Measurements from ENCODE around the gene B3GNT4. TPM values are rescaled to one million over a fixed set of nuclear protein-coding genes. Genes with fewer than 3 reads are reported as not detected.

Gene B3GNT4
- total RNA-seq, 4 donors from 2014 or later: not detected

DNA sequence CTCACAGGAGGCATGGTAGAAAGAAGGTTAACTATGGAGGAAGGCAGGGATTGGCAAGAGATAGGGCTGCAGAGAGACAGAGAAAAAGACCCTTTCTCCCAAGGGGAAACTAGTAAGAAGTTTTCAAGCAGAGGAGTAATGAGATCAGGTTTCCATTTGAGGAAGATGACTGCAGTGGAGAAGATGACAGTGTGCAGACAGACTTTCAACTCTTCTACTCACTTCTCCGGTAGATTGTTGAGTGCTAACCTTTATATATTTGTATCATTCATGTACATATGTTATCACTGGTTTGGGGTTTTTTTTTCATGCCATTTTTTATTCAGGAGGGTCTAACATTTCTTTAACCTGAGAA is 5.9 kb upstream of the B3GNT4 start:
- H3K4me1 ChIP-seq: peaks cover 0 to under 1% (median under 1%) of the 10 kb centered on the region in 4 donors
- 48% methylated on average over 1 of the region's 1 CpG for WGBS
- H3K27ac ChIP-seq (replicated peaks in 1 of 4): no peak overlapping the region
- H3K4me3 ChIP-seq: no peak overlapping the region
- H3K9me3 ChIP-seq: peaks cover 0 to 3% (median 0%) of the 10 kb centered on the region in 4 donors
- H3K27me3 ChIP-seq: peaks cover 0 to 36% (median 13%) of the 10 kb centered on the region in 4 donors
- H3K36me3 ChIP-seq: no peaks in the 10 kb centered on the region
- no peak for DNase-seq (ENCODE audit: extremely low spot score)
- no peak for TF ChIP-seq POLR2AphosphoS5 (IDR thresholded peaks at IDR 0.05)
- no peak for TF ChIP-seq EP300 (IDR thresholded peaks at IDR 0.05)
- TF ChIP-seq, protein P1, sequence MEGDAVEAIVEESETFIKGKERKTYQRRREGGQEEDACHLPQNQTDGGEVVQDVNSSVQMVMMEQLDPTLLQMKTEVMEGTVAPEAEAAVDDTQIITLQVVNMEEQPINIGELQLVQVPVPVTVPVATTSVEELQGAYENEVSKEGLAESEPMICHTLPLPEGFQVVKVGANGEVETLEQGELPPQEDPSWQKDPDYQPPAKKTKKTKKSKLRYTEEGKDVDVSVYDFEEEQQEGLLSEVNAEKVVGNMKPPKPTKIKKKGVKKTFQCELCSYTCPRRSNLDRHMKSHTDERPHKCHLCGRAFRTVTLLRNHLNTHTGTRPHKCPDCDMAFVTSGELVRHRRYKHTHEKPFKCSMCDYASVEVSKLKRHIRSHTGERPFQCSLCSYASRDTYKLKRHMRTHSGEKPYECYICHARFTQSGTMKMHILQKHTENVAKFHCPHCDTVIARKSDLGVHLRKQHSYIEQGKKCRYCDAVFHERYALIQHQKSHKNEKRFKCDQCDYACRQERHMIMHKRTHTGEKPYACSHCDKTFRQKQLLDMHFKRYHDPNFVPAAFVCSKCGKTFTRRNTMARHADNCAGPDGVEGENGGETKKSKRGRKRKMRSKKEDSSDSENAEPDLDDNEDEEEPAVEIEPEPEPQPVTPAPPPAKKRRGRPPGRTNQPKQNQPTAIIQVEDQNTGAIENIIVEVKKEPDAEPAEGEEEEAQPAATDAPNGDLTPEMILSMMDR (IDR thresholded peaks at IDR 0.05): no peak
- TF ChIP-seq POLR2A (IDR thresholded peaks at IDR 0.05; ENCODE audit: low read depth): no peak
- intact Hi-C loops (cut with DNase I): loop anchor here (10.0 kb wide), 1 partner anchor 63 kb away; no protein-coding TSS in a partner anchor

DNA sequence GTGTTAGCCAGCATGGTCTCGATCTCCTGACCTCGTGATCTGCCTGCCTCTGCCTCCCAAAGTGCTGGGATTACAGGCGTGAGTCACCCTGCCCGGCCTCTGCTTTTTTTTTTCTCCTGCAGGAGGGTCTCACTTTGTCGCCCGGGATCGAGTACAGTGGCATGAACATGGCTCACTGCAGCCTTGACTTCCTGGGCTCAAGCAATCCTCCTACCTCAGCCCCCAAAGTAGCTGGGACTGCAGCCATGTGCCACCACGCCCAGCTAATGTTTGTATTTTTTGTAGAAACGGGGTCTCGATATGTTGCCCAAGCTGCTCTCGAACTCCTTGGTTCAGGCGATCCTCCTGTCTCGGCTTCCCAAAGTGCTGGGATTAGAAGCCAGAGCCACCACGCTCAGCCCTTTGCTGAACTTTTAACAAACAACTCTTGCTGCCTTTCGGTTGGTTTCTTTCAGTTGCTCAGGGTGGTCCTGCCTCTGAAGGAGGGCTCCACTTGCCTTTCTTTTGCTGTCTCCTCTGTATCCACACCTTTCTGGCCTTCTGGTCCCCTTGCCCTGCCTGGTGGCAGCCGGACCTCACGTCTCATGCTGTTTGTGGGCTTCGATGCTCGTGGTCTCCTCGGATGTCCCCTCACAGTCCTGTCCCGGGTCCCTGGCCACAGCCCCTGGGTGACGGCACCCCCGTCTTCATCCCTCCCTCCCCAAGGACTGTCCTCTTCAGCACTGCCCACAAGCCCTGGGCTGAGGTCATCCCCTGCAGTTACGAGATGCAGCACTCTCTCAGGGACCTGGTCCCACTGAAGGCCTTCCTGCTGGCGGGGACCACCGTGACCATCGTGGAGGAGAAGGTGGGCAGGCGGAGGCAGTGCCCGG is 3.8 kb upstream of the B3GNT4 start:
- WGBS: 91% methylated on average over 29 of the region's 29 CpGs
- Histone ChIP-seq H3K27ac (replicated peaks in 1 of 4) (no peak overlapping the region), H3K4me1 (peaks cover 15 to 22% (median 21%) of the 10 kb centered on the region in 4 donors), H3K4me3 (no peak overlapping the region), H3K27me3 (peaks cover 5 to 58% (median 25%) of the 10 kb centered on the region in 4 donors), H3K9me3 (peaks cover 0 to 3% (median 0%) of the 10 kb centered on the region in 4 donors), H3K36me3 (no peaks in the 10 kb centered on the region)
- no peak for TF ChIP-seq POLR2AphosphoS5 (IDR thresholded peaks at IDR 0.05)
- no peak for TF ChIP-seq POLR2A (IDR thresholded peaks at IDR 0.05; ENCODE audit: low read depth)
- TF ChIP-seq, protein P1 (IDR thresholded peaks at IDR 0.05): no peak
- no peak for TF ChIP-seq EP300 (IDR thresholded peaks at IDR 0.05)
- intact Hi-C loops (cut with DNase I): loop anchor here (10.0 kb wide), 1 partner anchor 65 kb away; no protein-coding TSS in a partner anchor
- no peak for DNase-seq (ENCODE audit: extremely low spot score)

DNA sequence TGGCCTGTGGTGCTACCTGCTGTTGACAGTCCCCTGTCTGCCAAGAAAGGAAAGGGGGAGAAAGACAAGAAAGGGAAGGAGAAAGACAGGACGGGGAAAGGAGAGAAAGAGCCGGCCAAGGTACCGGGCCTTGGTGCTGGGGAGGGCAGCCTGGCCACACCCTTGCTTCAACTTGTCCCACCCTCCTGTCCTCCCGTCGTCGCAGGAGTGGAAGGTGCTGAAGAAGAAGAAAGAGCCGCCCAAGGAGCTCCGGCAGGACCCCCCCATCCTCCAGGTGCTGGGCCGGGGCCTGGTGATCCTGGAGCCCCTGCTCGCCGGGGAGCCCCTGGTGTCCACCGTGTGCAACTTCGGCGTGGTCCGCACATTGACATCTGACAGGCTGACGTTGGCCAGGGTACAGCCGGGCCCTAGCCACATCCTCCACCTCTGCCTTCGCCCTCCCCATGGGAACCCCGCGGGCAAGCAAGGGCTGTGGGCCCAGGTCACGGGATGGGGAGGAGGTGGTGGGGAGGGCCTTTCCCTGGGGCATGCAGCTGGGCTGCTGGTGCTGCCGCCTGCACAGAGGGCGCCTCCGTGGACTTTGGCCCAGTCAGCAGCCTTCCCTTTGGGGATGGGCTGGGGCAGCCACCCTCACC is 2.9 kb upstream of the B3GNT4 start:
- Histone ChIP-seq H3K9me3 (no peaks in the 10 kb centered on the region), H3K36me3 (no peaks in the 10 kb centered on the region), H3K4me3 (no peak overlapping the region), H3K4me1 (peaks cover 15 to 31% (median 22%) of the 10 kb centered on the region in 4 donors), H3K27me3 (peaks cover 5 to 67% (median 33%) of the 10 kb centered on the region in 4 donors), H3K27ac (replicated peaks in 1 of 4) (no peak overlapping the region)
- TF ChIP-seq, protein P1 (IDR thresholded peaks at IDR 0.05): no peak
- TF ChIP-seq POLR2A (IDR thresholded peaks at IDR 0.05; ENCODE audit: low read depth): no peak
- TF ChIP-seq POLR2AphosphoS5 (IDR thresholded peaks at IDR 0.05): no peak
- no peak for DNase-seq (ENCODE audit: extremely low spot score)
- WGBS: 82% methylated on average over 11 of the region's 24 CpGs
- intact Hi-C loops (cut with DNase I): no loop called here

DNA sequence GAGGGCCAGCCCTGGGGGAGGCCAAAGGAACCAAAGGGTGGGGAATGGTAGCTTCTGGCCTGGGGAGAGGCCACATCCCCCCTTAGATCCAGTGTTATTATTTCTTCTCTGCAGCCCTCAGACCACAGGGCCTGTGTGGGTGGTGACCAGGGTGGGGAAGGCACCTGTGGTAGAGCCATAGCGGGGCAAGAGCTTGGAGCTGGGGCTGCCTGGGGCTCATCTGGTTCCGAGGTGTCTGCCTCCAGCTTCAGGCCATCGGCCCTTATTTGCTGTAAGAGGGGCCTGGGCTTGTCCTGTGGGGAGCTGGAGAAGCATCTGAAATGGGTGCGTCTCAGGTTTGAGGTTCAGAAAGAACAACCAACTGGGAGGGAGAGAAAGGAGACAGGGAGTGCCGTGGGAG is 2.1 kb upstream of the B3GNT4 start:
- Histone ChIP-seq H3K4me1 (peaks cover 15 to 35% (median 22%) of the 10 kb centered on the region in 4 donors), H3K9me3 (no peaks in the 10 kb centered on the region), H3K27me3 (peaks cover 5 to 71% (median 33%) of the 10 kb centered on the region in 4 donors), H3K27ac (replicated peaks in 1 of 4) (no peak overlapping the region), H3K4me3 (no peak overlapping the region), H3K36me3 (peaks cover 0 to 1% (median under 1%) of the 10 kb centered on the region in 4 donors)
- TF ChIP-seq POLR2AphosphoS5 (IDR thresholded peaks at IDR 0.05): no peak
- no peak for TF ChIP-seq POLR2A (IDR thresholded peaks at IDR 0.05; ENCODE audit: low read depth)
- TF ChIP-seq EP300 (IDR thresholded peaks at IDR 0.05): no peak
- TF ChIP-seq, protein P1 (IDR thresholded peaks at IDR 0.05): no peak
- intact Hi-C loops (cut with DNase I): no loop called here
- DNase-seq (ENCODE audit: extremely low spot score): no peak
- 93% methylated on average over 5 of the region's 5 CpGs for WGBS

All from esophagus muscularis mucosa (tissue), 4 donors.